CD4-positive, alpha-beta T cell treated with Interleukin-17A for 1 hour (primary cell): ENCODE results near the gene DNALI1.
"Not testable (repeated sequence)": the region's sequence is repeated elsewhere in the genome, so short reads cannot be mapped to it uniquely, and the experiment has no call there.

Experiments used
- DNase-seq: peaks from one replicate; pipeline ENCODE4 v3.0.0-alpha.2; 2020

The DNALI1 gene

GRCh38 chr1:37557402-37557801 lies 662 bp downstream of the DNALI1 start:
- no peak for DNase-seq

GRCh38 chr1:37558411-37558810 lies 1.7 kb downstream of the DNALI1 start:
- DNase-seq: no peak

- DNase-seq: no peak
Measured at GRCh38 chr1:37559080-37559479, 2.3 kb downstream of the DNALI1 start.

- DNase-seq: not testable (repeated sequence)
Measured at GRCh38 chr1:37559957-37560379, 3.2 kb downstream of the DNALI1 start.

- no peak for DNase-seq
Measured at GRCh38 chr1:37560401-37561132, 3.8 kb downstream of the DNALI1 start.

- DNase-seq: peak; percentile 38
Measured at GRCh38 chr1:37561133-37562132, 4.7 kb downstream of the DNALI1 start.

- DNase-seq: no peak
Measured at GRCh38 chr1:37562984-37563383, 6.2 kb downstream of the DNALI1 start.

- DNase-seq: no peak
Measured at GRCh38 chr1:37564892-37565291, 8.2 kb downstream of the DNALI1 start.

GRCh38 chr1:37567023-37567422 lies 10.3 kb downstream of the DNALI1 start:
- no peak for DNase-seq

GRCh38 chr1:37570528-37571334 lies 14.0 kb downstream of the DNALI1 start:
- DNase-seq: no peak

- no peak for DNase-seq
Measured at GRCh38 chr1:37574834-37575480, 18.2 kb downstream of the DNALI1 start.

- DNase-seq: no peak
Measured at GRCh38 chr1:37575692-37576091, 19.0 kb downstream of the DNALI1 start.

GRCh38 chr1:37584544-37584943 lies 27.8 kb downstream of the DNALI1 start:
- not testable (repeated sequence) for DNase-seq

- no peak for DNase-seq
Measured at GRCh38 chr1:37588939-37589338, 32.2 kb downstream of the DNALI1 start.

- DNase-seq: no peak
Measured at GRCh38 chr1:37593726-37594125, 37.0 kb downstream of the DNALI1 start.

- peak; percentile 97 for DNase-seq
Measured at GRCh38 chr1:37595440-37596181, 38.9 kb downstream of the DNALI1 start, which contains the start of gene GNL2. GNL2 (minus strand) TSS chr1:37595937; CDS start chr1:37595822, 115 bp downstream.

- no peak for DNase-seq
Measured at GRCh38 chr1:37596182-37596667, 39.5 kb downstream of the DNALI1 start.

GRCh38 chr1:37599940-37600339 lies 43.2 kb downstream of the DNALI1 start:
- DNase-seq: no peak

GRCh38 chr1:37601441-37601840 lies 44.7 kb downstream of the DNALI1 start:
- DNase-seq: no peak

- DNase-seq: peak; percentile 64
Measured at GRCh38 chr1:37602750-37603694, 46.3 kb downstream of the DNALI1 start.
